Measurements from ENCODE around the gene MED27. TPM values are rescaled to one million over a fixed set of nuclear protein-coding genes. Genes with fewer than 3 reads are reported as not detected.

Gene MED27
- total RNA-seq, 1 experiment from 2014 or later: 24.4 TPM

GRCh38 chr9:132062806-132063205 lies 16.9 kb downstream of the MED27 start:
- CTCF ChIA-PET: no interaction called here
- in situ Hi-C loops (cut with HindIII; ENCODE audit: low pct_unique_long_range_greater_than_20kb, low sequenced_read_pairs): no loop called here
- intact Hi-C loops (cut with micrococcal nuclease; ENCODE audit: unreplicated experiment): no loop called here
- H3K27me3 ChIP-seq (ENCODE audit: control insufficient read depth, insufficient read depth, low read length): no peaks in the 10 kb centered on the region
- H3K36me3 ChIP-seq (ENCODE audit: control insufficient read depth, insufficient read depth, low read length): no peaks in the 10 kb centered on the region
- H3K4me1 ChIP-seq (ENCODE audit: control insufficient read depth, insufficient read depth, low read length): no peaks in the 10 kb centered on the region
- DNase-seq (ENCODE audit: low read depth, low spot score) (no peak), ATAC-seq (no peak)
- no peak for TF ChIP-seq POLR2AphosphoS5 (IDR thresholded peaks at IDR 0.05; ENCODE audit: low read depth, low read length)
- TF ChIP-seq CTCF (IDR thresholded peaks at IDR 0.05): no peak
- peaks cover 5% of the 10 kb centered on the region; the same call in 1 of the 2 replicates for H3K9me3 ChIP-seq (ENCODE audit: control insufficient read depth, insufficient read depth, low read depth, low read length)
- no peak overlapping the region for H3K27ac ChIP-seq (ENCODE audit: low read length)
- POLR2A ChIA-PET: no interaction called here
- no TSS peak for BruUV-seq (replicated peaks)
- no peak overlapping the region for H3K4me3 ChIP-seq (ENCODE audit: low read depth in 2 of 2, low read length in 2 of 2)

GRCh38 chr9:132061526-132061925 lies 18.1 kb downstream of the MED27 start:
- intact Hi-C loops (cut with micrococcal nuclease; ENCODE audit: unreplicated experiment): no loop called here
- H3K4me3 ChIP-seq (ENCODE audit: low read depth in 2 of 2, low read length in 2 of 2): no peak overlapping the region
- H3K27me3 ChIP-seq (ENCODE audit: control insufficient read depth, insufficient read depth, low read length): no peaks in the 10 kb centered on the region
- ATAC-seq: no peak
- no peaks in the 10 kb centered on the region for H3K4me1 ChIP-seq (ENCODE audit: control insufficient read depth, insufficient read depth, low read length)
- H3K9me3 ChIP-seq (ENCODE audit: control insufficient read depth, insufficient read depth, low read depth, low read length): peaks cover 5% of the 10 kb centered on the region; the same call in 1 of the 2 replicates
- in situ Hi-C loops (cut with HindIII; ENCODE audit: low pct_unique_long_range_greater_than_20kb, low sequenced_read_pairs): no loop called here
- BruUV-seq (replicated peaks): no TSS peak
- no peak overlapping the region for H3K27ac ChIP-seq (ENCODE audit: low read length)
- no peaks in the 10 kb centered on the region for H3K36me3 ChIP-seq (ENCODE audit: control insufficient read depth, insufficient read depth, low read length)
- ChIA-PET POLR2A (no interaction called here), CTCF (no interaction called here)
- no peak for TF ChIP-seq TCF7L2 (IDR thresholded peaks at IDR 0.05; ENCODE audit: low read depth, low read length)
- TF ChIP-seq POLR2AphosphoS5 (IDR thresholded peaks at IDR 0.05; ENCODE audit: low read depth, low read length): no peak
- TF ChIP-seq, protein P1, sequence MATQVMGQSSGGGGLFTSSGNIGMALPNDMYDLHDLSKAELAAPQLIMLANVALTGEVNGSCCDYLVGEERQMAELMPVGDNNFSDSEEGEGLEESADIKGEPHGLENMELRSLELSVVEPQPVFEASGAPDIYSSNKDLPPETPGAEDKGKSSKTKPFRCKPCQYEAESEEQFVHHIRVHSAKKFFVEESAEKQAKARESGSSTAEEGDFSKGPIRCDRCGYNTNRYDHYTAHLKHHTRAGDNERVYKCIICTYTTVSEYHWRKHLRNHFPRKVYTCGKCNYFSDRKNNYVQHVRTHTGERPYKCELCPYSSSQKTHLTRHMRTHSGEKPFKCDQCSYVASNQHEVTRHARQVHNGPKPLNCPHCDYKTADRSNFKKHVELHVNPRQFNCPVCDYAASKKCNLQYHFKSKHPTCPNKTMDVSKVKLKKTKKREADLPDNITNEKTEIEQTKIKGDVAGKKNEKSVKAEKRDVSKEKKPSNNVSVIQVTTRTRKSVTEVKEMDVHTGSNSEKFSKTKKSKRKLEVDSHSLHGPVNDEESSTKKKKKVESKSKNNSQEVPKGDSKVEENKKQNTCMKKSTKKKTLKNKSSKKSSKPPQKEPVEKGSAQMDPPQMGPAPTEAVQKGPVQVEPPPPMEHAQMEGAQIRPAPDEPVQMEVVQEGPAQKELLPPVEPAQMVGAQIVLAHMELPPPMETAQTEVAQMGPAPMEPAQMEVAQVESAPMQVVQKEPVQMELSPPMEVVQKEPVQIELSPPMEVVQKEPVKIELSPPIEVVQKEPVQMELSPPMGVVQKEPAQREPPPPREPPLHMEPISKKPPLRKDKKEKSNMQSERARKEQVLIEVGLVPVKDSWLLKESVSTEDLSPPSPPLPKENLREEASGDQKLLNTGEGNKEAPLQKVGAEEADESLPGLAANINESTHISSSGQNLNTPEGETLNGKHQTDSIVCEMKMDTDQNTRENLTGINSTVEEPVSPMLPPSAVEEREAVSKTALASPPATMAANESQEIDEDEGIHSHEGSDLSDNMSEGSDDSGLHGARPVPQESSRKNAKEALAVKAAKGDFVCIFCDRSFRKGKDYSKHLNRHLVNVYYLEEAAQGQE (IDR thresholded peaks at IDR 0.05; ENCODE audit: insufficient read depth in 1 of 2, low read depth in 2 of 2, low read length in 1 of 2): no peak
- TF ChIP-seq SIN3A (IDR thresholded peaks at IDR 0.05; ENCODE audit: borderline replicate concordance, insufficient read depth, low read depth, low read length): no peak
- TF ChIP-seq CTCF (IDR thresholded peaks at IDR 0.05): no peak
- no peak for DNase-seq (ENCODE audit: low read depth, low spot score)

DNA sequence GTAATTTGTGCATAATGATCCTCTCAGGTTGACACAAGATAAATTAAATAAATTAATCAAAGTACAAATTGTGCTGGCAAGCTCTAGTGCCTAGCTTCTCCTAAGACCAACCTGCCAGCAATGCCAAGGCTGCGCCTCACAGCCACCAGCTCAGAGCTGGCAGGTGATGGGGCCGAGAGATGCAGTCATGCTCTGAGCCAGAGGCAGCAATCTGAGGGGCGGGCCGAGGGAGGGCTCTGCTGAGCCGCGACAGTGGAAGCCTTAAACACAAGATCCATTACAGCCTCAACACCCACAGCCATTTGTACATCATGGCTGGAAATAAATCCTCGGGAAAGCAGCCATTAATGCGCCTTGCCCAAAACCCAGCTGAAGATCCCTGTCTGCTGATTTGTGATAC lies 20.3 kb downstream of the MED27 start:
- Histone ChIP-seq H3K36me3 (ENCODE audit: control insufficient read depth, insufficient read depth, low read length) (no peaks in the 10 kb centered on the region), H3K27ac (ENCODE audit: low read length) (no peak overlapping the region), H3K4me3 (ENCODE audit: low read depth in 2 of 2, low read length in 2 of 2) (no peak overlapping the region), H3K9me3 (ENCODE audit: control insufficient read depth, insufficient read depth, low read depth, low read length) (peaks cover 5% of the 10 kb centered on the region; the same call in 1 of the 2 replicates), H3K4me1 (ENCODE audit: control insufficient read depth, insufficient read depth, low read length) (no peaks in the 10 kb centered on the region), H3K27me3 (ENCODE audit: control insufficient read depth, insufficient read depth, low read length) (no peaks in the 10 kb centered on the region)
- in situ Hi-C loops (cut with HindIII; ENCODE audit: low pct_unique_long_range_greater_than_20kb, low sequenced_read_pairs): no loop called here
- no TSS peak for BruUV-seq (replicated peaks)
- DNase-seq (ENCODE audit: low read depth, low spot score) (no peak), ATAC-seq (no peak)
- intact Hi-C loops (cut with micrococcal nuclease; ENCODE audit: unreplicated experiment): no loop called here
- CTCF ChIA-PET: no interaction called here
- TF ChIP-seq, protein P1 (IDR thresholded peaks at IDR 0.05; ENCODE audit: insufficient read depth in 1 of 2, low read depth in 2 of 2, low read length in 1 of 2): no peak
- TF ChIP-seq TCF7L2 (IDR thresholded peaks at IDR 0.05; ENCODE audit: low read depth, low read length) (no peak), SIN3A (IDR thresholded peaks at IDR 0.05; ENCODE audit: borderline replicate concordance, insufficient read depth, low read depth, low read length) (no peak), POLR2AphosphoS5 (IDR thresholded peaks at IDR 0.05; ENCODE audit: low read depth, low read length) (no peak), CTCF (IDR thresholded peaks at IDR 0.05) (no peak)
- POLR2A ChIA-PET: no interaction called here

Data from Panc1 (cell line).